ENCODE measurements around the gene MYG1. TPM values are rescaled to one million over a fixed set of nuclear protein-coding genes. Genes with fewer than 3 reads are reported as not detected.
A peak's percentile ranks its signal among the peaks of the same experiment; 100 is the strongest.
"Not testable (repeated sequence)": the region's sequence is repeated elsewhere in the genome, so short reads cannot be mapped to it uniquely, and the experiment has no call there.

MYG1 gene
- polyA plus RNA-seq, 1 donor = 37.2 TPM

- DNase-seq (ENCODE audit: low read depth) = no peak
Observed at GRCh38 chr12:53327435-53328042, 28.0 kb downstream of the MYG1 start.

GRCh38 chr12:53328043-53328435 is 28.5 kb downstream of the MYG1 start:
- no peak for DNase-seq (ENCODE audit: low read depth)

- DNase-seq (ENCODE audit: low read depth) = no peak
Observed at GRCh38 chr12:53330671-53331070, 31.2 kb downstream of the MYG1 start.

- not testable (repeated sequence) for DNase-seq (ENCODE audit: low read depth)
Observed at GRCh38 chr12:53332339-53332738, 32.8 kb downstream of the MYG1 start.

- no peak for DNase-seq (ENCODE audit: low read depth)
Observed at GRCh38 chr12:53332744-53333143, 33.2 kb downstream of the MYG1 start.

- DNase-seq (ENCODE audit: low read depth) = no peak
Observed at GRCh38 chr12:53333289-53333688, 33.8 kb downstream of the MYG1 start.

GRCh38 chr12:53333845-53334244 is 34.4 kb downstream of the MYG1 start:
- no peak for DNase-seq (ENCODE audit: low read depth)

- no peak for DNase-seq (ENCODE audit: low read depth)
Observed at GRCh38 chr12:53334822-53335221, 35.3 kb downstream of the MYG1 start.

- DNase-seq (ENCODE audit: low read depth) = no peak
Observed at GRCh38 chr12:53336181-53336681, 36.7 kb downstream of the MYG1 start, which contains the start of gene SP7. Gene SP7 (minus strand): TSS chr12:53336354. CDS start chr12:53335646, 708 bp downstream.

- no peak for DNase-seq (ENCODE audit: low read depth)
Observed at GRCh38 chr12:53338017-53338416, 38.5 kb downstream of the MYG1 start.

- no peak for DNase-seq (ENCODE audit: low read depth)
Observed at GRCh38 chr12:53338916-53339315, 39.4 kb downstream of the MYG1 start.

GRCh38 chr12:53340398-53340797 is 40.9 kb downstream of the MYG1 start:
- DNase-seq (ENCODE audit: low read depth) = no peak

GRCh38 chr12:53343449-53343848 is 44.0 kb downstream of the MYG1 start:
- DNase-seq (ENCODE audit: low read depth) = no peak

GRCh38 chr12:53343969-53344368 is 44.5 kb downstream of the MYG1 start:
- no peak for DNase-seq (ENCODE audit: low read depth)

- no peak for DNase-seq (ENCODE audit: low read depth)
Observed at GRCh38 chr12:53344487-53344823, 45.0 kb downstream of the MYG1 start.

- no peak for DNase-seq (ENCODE audit: low read depth)
Observed at GRCh38 chr12:53344824-53345485, 45.5 kb downstream of the MYG1 start.

GRCh38 chr12:53345486-53346188 is 46.1 kb downstream of the MYG1 start:
- no peak for DNase-seq (ENCODE audit: low read depth)

GRCh38 chr12:53346491-53346890 is 47.0 kb downstream of the MYG1 start:
- DNase-seq (ENCODE audit: low read depth) = no peak

GRCh38 chr12:53347905-53348304 is 48.4 kb downstream of the MYG1 start:
- no peak for DNase-seq (ENCODE audit: low read depth)

GRCh38 chr12:53352331-53353256 is 53.1 kb downstream of the MYG1 start:
- DNase-seq (ENCODE audit: low read depth) = peak; percentile 72

GRCh38 chr12:53353257-53353655 is 53.8 kb downstream of the MYG1 start:
- DNase-seq (ENCODE audit: low read depth) = no peak

GRCh38 chr12:53355121-53355520 is 55.6 kb downstream of the MYG1 start:
- no peak for DNase-seq (ENCODE audit: low read depth)
